ENCODE measurements around the gene ADISSP.

The ADISSP gene

DNA sequence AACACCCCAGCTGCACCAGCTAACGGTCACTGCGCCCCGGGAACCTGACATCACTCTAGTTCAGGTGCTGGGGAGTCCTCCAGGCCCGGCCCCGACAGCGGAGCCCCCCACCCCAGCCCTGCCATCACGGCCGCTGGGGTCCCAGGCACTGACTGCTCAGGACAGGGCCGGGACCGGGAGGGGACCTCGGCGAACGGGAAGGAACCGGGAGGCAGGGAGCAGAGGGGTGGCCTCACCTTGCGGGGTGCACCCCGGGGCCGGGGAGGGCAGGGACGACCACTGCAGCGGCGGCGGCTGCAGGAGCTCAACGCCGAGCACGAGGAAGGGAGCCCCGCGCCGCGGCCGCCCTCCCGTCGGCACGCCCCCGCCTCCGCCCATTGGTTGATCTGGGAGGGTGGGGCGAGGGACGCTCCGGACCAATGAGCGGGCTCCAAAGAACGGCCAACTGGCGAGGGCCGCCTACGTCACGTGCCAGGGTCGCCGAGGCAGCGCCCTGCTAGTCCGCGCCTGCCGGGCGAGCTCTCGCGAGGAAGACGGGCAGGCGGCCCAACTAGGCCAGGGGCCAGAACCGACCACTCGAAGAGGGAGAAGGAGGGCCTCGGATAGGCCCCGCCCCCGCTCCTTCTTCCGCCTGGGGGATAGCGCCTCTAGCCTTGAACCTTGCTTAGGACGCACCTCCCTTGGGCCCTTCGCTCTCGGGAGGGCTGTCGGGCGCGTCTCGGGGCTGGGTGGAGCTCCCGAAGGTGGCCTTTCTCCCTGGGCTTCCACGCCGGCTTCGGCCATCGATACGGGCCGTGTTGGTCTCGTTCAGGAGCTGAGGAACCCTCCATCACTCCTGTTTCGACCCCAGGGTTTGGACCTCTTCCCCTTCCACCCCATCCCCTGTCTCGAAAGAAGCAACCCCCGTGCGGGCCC lies at the start of gene ADISSP:
Gene ADISSP (minus strand): TSS at position 327 of the 915 bp plus-strand sequence. CDS start 7,653 bp downstream, outside the sequence.
- peak; percentile 89 for DNase-seq (ENCODE audit: low read depth)
- TF ChIP-seq, protein P1, sequence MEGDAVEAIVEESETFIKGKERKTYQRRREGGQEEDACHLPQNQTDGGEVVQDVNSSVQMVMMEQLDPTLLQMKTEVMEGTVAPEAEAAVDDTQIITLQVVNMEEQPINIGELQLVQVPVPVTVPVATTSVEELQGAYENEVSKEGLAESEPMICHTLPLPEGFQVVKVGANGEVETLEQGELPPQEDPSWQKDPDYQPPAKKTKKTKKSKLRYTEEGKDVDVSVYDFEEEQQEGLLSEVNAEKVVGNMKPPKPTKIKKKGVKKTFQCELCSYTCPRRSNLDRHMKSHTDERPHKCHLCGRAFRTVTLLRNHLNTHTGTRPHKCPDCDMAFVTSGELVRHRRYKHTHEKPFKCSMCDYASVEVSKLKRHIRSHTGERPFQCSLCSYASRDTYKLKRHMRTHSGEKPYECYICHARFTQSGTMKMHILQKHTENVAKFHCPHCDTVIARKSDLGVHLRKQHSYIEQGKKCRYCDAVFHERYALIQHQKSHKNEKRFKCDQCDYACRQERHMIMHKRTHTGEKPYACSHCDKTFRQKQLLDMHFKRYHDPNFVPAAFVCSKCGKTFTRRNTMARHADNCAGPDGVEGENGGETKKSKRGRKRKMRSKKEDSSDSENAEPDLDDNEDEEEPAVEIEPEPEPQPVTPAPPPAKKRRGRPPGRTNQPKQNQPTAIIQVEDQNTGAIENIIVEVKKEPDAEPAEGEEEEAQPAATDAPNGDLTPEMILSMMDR (IDR thresholded peaks at IDR 0.05; ENCODE audit: control insufficient read depth, insufficient read depth, low read depth, low read length, missing control alignments), result no peak
- peak within 1 kb of the TSS; percentile 88 for H3K4me3 ChIP-seq (ENCODE audit: control insufficient read depth, low read depth, low read length)

- TF ChIP-seq, protein P1 (IDR thresholded peaks at IDR 0.05; ENCODE audit: control insufficient read depth, insufficient read depth, low read depth, low read length, missing control alignments), result no peak
- no peak overlapping the region for H3K4me3 ChIP-seq (ENCODE audit: control insufficient read depth, low read depth, low read length)
- no peak for DNase-seq (ENCODE audit: low read depth)
These were observed 48.3 kb upstream of the ADISSP start for GRCh38 chr20:3815703-3816315.

DNA sequence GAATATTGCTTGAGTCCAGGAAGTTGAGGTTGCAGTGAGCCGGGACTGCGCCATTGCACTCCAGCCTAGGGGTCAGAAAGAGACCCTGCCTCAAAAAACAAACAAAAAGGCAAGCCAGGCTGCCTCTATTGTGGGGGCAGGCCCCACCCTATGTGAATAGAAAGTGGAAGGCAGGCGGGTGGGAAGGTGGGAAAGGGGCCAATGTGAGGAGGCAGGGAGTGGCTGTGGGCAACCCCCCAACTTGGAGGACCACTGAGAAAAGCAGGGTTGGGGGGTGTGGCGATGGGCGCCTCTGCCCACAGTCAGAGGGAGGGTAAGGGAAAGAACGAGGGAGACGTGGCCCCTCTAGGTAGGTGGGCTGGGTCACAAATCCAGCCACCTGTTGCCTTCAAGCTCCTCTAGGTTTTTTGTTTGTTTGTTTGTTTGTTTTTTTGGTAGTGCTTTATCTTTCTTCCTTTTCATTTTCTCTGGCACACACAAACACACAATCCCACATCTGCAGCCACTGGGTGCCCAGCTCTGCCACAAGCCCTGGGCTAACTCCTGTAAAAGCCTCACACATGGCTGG lies 47.5 kb upstream of the ADISSP start:
- TF ChIP-seq, protein P1 (IDR thresholded peaks at IDR 0.05; ENCODE audit: control insufficient read depth, insufficient read depth, low read depth, low read length, missing control alignments), result no peak
- DNase-seq (ENCODE audit: low read depth), result no peak
- H3K4me3 ChIP-seq (ENCODE audit: control insufficient read depth, low read depth, low read length), result no peak overlapping the region

- TF ChIP-seq, protein P1 (IDR thresholded peaks at IDR 0.05; ENCODE audit: control insufficient read depth, insufficient read depth, low read depth, low read length, missing control alignments), result no peak
- DNase-seq (ENCODE audit: low read depth), result no peak
- H3K4me3 ChIP-seq (ENCODE audit: control insufficient read depth, low read depth, low read length), result no peak overlapping the region
These were observed 46.5 kb upstream of the ADISSP start for GRCh38 chr20:3813848-3814581.

GRCh38 chr20:3812975-3813847 lies 45.7 kb upstream of the ADISSP start:
- no peak overlapping the region for H3K4me3 ChIP-seq (ENCODE audit: control insufficient read depth, low read depth, low read length)
- TF ChIP-seq, protein P1 (IDR thresholded peaks at IDR 0.05; ENCODE audit: control insufficient read depth, insufficient read depth, low read depth, low read length, missing control alignments), result no peak

More at GRCh38 chr20:3812975-3813847, 45.7 kb upstream of the ADISSP start:
- DNase-seq (ENCODE audit: low read depth), result no peak
